ENCODE measurements around the gene MARVELD1. TPM values are rescaled to one million over a fixed set of nuclear protein-coding genes. Genes with fewer than 3 reads are reported as not detected.

MARVELD1 gene
- total and polyA plus RNA-seq, 2 of the 4 experiments (the other 2 are of a cell fraction) = 12.0 to 68.1 TPM

DNA sequence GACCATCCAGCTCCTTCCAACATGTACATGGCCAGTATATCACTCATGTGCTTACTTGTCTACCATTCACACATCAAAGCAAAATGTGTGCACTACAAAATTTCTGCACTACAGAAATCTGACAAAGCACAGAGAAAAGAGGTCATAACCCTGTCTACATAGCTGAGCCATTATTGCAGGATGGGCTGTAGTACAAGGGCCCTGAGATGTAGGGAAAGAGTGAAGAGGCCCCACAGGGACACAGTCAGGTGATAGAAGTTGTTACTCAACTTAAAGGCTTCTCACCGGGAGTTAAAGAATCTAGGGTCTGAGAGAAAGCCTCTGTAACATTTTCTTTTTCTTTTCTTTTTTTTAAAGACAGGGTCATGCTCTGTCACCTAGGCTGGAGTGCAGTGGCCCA, 44.0 kb upstream of the MARVELD1 start:
- Histone ChIP-seq H2BK120ac (ENCODE audit: low read depth, low read length) (no peak overlapping the region), H3K56ac (ENCODE audit: extremely low read depth, insufficient read depth, low read length) (no peak overlapping the region), H3K9me1 (ENCODE audit: insufficient read depth, low read length) (no peaks in the 10 kb centered on the region), H3K79me1 (ENCODE audit: low read depth in 1 of 2, low read length in 2 of 2) (peaks cover 8 to 21% of the 10 kb centered on the region in 2 experiments; a peak in 3 of 4 replicates), H4K8ac (ENCODE audit: low read depth in 2 of 2, low read length in 2 of 2) (no peak overlapping the region), H3K18ac (ENCODE audit: low read depth, low read length) (no peak overlapping the region), H4K91ac (ENCODE audit: insufficient read depth, low read depth, low read length) (no peak overlapping the region), H3K4me1 (ENCODE audit: control insufficient read depth, insufficient read depth, low read length) (no peaks in the 10 kb centered on the region), H3K4me2 (ENCODE audit: low read depth, low read length) (no peak overlapping the region), H4K5ac (ENCODE audit: low read depth, low read length) (no peak overlapping the region), H3K36me3 (ENCODE audit: control insufficient read depth, insufficient read depth, low read length) (peaks cover 48% of the 10 kb centered on the region), H3K9me3 (ENCODE audit: control insufficient read depth, insufficient read depth, low read length) (no peaks in the 10 kb centered on the region), H2AK9ac (replicated peaks; ENCODE audit: low read depth, low read length, poor library complexity) (no peak overlapping the region), H3K23ac (ENCODE audit: low read depth, low read length) (no peak overlapping the region), H2BK20ac (ENCODE audit: low read depth, low read length) (no peak overlapping the region), H3K4me3 (ENCODE audit: insufficient read depth, low read depth, low read length) (no peak overlapping the region), H3K27ac (ENCODE audit: insufficient read depth, low read length) (no peak overlapping the region), H4K20me1 (ENCODE audit: insufficient read depth, low read length) (no peaks in the 10 kb centered on the region; the same call in 1 of the 2 replicates), H3K4ac (ENCODE audit: low read depth, low read length) (no peak overlapping the region), H2AFZ (replicated peaks; ENCODE audit: low read length, poor library complexity) (no peak overlapping the region), H2AK5ac (ENCODE audit: low read depth, low read length) (no peak overlapping the region), H3K9ac (ENCODE audit: low read depth, low read length) (no peak overlapping the region), H3K27me3 (ENCODE audit: control insufficient read depth, insufficient read depth, low read length) (no peaks in the 10 kb centered on the region), H3K14ac (replicated peaks; ENCODE audit: low read depth, low read length) (no peak overlapping the region), H2BK5ac (ENCODE audit: low read depth, low read length, poor library complexity, severe bottlenecking) (no peak overlapping the region), H2BK15ac (ENCODE audit: low read depth, low read length) (no peak overlapping the region)
- no peak for ATAC-seq (ENCODE audit: low read depth)
- CTCF ChIA-PET = no interaction called here
- no peak for TF ChIP-seq RAD21 (IDR thresholded peaks at IDR 0.05; ENCODE audit: low read length)
- peak; percentile 24; the same call in 1 of the 2 replicates for TF ChIP-seq POLR2A (IDR thresholded peaks at IDR 0.05; ENCODE audit: low read depth, low read length)
- no peak for DNase-seq
- BruUV-seq (replicated peaks) = no TSS peak
- dilution Hi-C loops (cut with HindIII; ENCODE audit: low sequenced_read_pairs, unreplicated experiment) (no loop called here), in situ Hi-C loops (cut with MboI; ENCODE audit: low sequenced_read_pairs) (no loop called here), intact Hi-C loops (cut with micrococcal nuclease) (no loop called here)
- POLR2A ChIA-PET (ENCODE audit: unreplicated experiment) = no interaction called here
- 100% methylated on average over 1 of the region's 1 CpG; no CpG with 5 or more reads in 1 of the 2 experiments for WGBS, 2 experiments (ENCODE audit: extremely low coverage in 2 of 2, insufficient read length in 1 of 2)

All from IMR-90 (cell line).